GM21381 (cell line): Measurements from ENCODE around the gene XDH.

ENCODE experiments used
- ATAC-seq: cut with Tn5 transposase; IDR thresholded peaks from one replicate; pipeline ENCODE4 v1.9.1; 2021; ENCODE audit warnings: mild to moderate bottlenecking, moderate library complexity; ENCODE audit not compliant: unreplicated experiment

XDH gene

GRCh38 chr2:31404302-31404701, 10.2 kb downstream of the XDH start:
- no peak for ATAC-seq

GRCh38 chr2:31402388-31402787, 12.2 kb downstream of the XDH start:
- no peak for ATAC-seq

- no peak for ATAC-seq
Measured at GRCh38 chr2:31401580-31401979, 13.0 kb downstream of the XDH start.

- no peak for ATAC-seq
Measured at GRCh38 chr2:31398881-31399280, 15.7 kb downstream of the XDH start.

GRCh38 chr2:31397094-31397493, 17.4 kb downstream of the XDH start:
- no peak for ATAC-seq

- ATAC-seq = no peak
Measured at GRCh38 chr2:31390324-31390723, 24.2 kb downstream of the XDH start.

GRCh38 chr2:31388736-31389135, 25.8 kb downstream of the XDH start:
- ATAC-seq = no peak

GRCh38 chr2:31387850-31388249, 26.7 kb downstream of the XDH start:
- no peak for ATAC-seq

- no peak for ATAC-seq
Measured at GRCh38 chr2:31386648-31387047, 27.9 kb downstream of the XDH start.

GRCh38 chr2:31386172-31386571, 28.4 kb downstream of the XDH start:
- ATAC-seq = no peak

GRCh38 chr2:31384771-31385276, 29.7 kb downstream of the XDH start:
- ATAC-seq = no peak

- ATAC-seq = no peak
Measured at GRCh38 chr2:31384351-31384750, 30.2 kb downstream of the XDH start.

- ATAC-seq = no peak
Measured at GRCh38 chr2:31383471-31384153, 30.9 kb downstream of the XDH start.

- ATAC-seq = no peak
Measured at GRCh38 chr2:31382452-31383120, 32.0 kb downstream of the XDH start.

- ATAC-seq = no peak
Measured at GRCh38 chr2:31381601-31382000, 32.9 kb downstream of the XDH start.

GRCh38 chr2:31380243-31380642, 34.3 kb downstream of the XDH start:
- ATAC-seq = no peak

GRCh38 chr2:31379747-31380146, 34.8 kb downstream of the XDH start:
- no peak for ATAC-seq

GRCh38 chr2:31378791-31379501, 35.6 kb downstream of the XDH start:
- ATAC-seq = no peak

- ATAC-seq = no peak
Measured at GRCh38 chr2:31378389-31378788, 36.2 kb downstream of the XDH start.

- ATAC-seq = no peak
Measured at GRCh38 chr2:31373127-31373526, 41.4 kb downstream of the XDH start.

GRCh38 chr2:31372097-31372496, 42.4 kb downstream of the XDH start:
- ATAC-seq = no peak

- ATAC-seq = no peak
Measured at GRCh38 chr2:31371691-31372090, 42.9 kb downstream of the XDH start.
